K562 (cell line): ENCODE results near the gene SLC31A1. TPM values are rescaled to one million over a fixed set of nuclear protein-coding genes. Genes with fewer than 3 reads are reported as not detected.
A peak's percentile ranks its signal among the peaks of the same experiment; 100 is the strongest.

Experiments used
- BCOR ChIP-seq: fragments of 450-650 bp; IDR thresholded peaks from 2 replicates; pipeline ENCODE4 v1.6.1; 2016
- BHLHE40 ChIP-seq: IDR thresholded peaks from 2 replicates; pipeline ENCODE4 v1.6.1; 2011; ENCODE audit warnings: low read length, improper control_type of control experiment
- CREBBP ChIP-seq: IDR thresholded peaks from one replicate; pipeline ENCODE4 v1.6.1; 2012; ENCODE audit warnings: low read depth, mild to moderate bottlenecking, control low read depth, inconsistent platforms, low read length
- GABPA ChIP-seq: fragments of 200-800 bp; sonication (Bioruptor generic); conservative IDR thresholded peaks from 2 replicates; pipeline ENCODE4 v1.6.1; 2016; ENCODE audit warnings: low read depth, missing genetic modification characterization, missing compliant biosample characterization
- HDAC1 ChIP-seq, 2 experiments: fragments of 450-650 bp; IDR thresholded peaks; 2 replicates each; pipeline ENCODE4 v1.6.1; 2016 to 2017; ENCODE audit warnings: inconsistent platforms in 1 of 2, mild to moderate bottlenecking in 1 of 2, moderate library complexity in 1 of 2
- HNRNPUL1 ChIP-seq: fragments of 200-400 bp; formaldehyde crosslinking; IDR thresholded peaks from 2 replicates; pipeline ENCODE4 v1.6.1; 2017; ENCODE audit warnings: low read length
- SIX5 ChIP-seq, 2 experiments: IDR thresholded peaks; 2 replicates each; pipeline ENCODE4 v1.6.1; 2011; ENCODE audit warnings: low read length in 2 of 2, borderline replicate concordance in 1 of 2, low read depth in 1 of 2, mild to moderate bottlenecking in 1 of 2, moderate library complexity in 1 of 2; ENCODE audit not compliant: insufficient read depth in 1 of 2
- ZC3H8 ChIP-seq: fragments of 450-650 bp; IDR thresholded peaks from 2 replicates; pipeline ENCODE4 v1.6.1; 2017
- ZFP36 ChIP-seq: fragments of 150-350 bp; IDR thresholded peaks from 2 replicates; pipeline ENCODE4 v1.6.1; 2018; ENCODE audit warnings: low read length, low read depth; ENCODE audit not compliant: partially characterized antibody
- polyA plus RNA-seq, 8 experiments: library from polyadenylated mRNA; depleted of rRNA in 4 of 8; stranded (reverse) in 5 of 8; unstranded in 3 of 8; fragments of >200 nt; fragmentation: Nextera tagmentation in 2 of 8; fragmentation: Illumina TruSeq in 1 of 8; extraction: Ambion mirVana in 2 of 8; extraction: Trizol in 1 of 8; gene quantifications; 2 replicates each; pipeline versions ENCODE4 v1.2.1 to v1.2.3, GENCODE V29; 2011 to 2014; ENCODE audit warnings: inconsistent platforms in 1 of 8, missing spikeins in 1 of 8
- total RNA-seq, 7 experiments: library from RNA; depleted of rRNA in 6 of 7; stranded (reverse); fragments of >200 nt in 6 of 7; fragmentation: Illumina TruSeq in 2 of 7; extraction: Trizol in 2 of 7; gene quantifications; 2 replicates each; pipeline versions ENCODE4 v1.2.1 to v1.2.3, GENCODE V29; 2011 to 2021; ENCODE audit warnings: low replicate concordance in 1 of 7
- TF ChIP-seq, protein P1 (sequence below): fragments of 200-600 bp; sonication (generic); IDR thresholded peaks from one replicate; pipeline ENCODE4 v1.6.1; 2012; ENCODE audit warnings: mild to moderate bottlenecking, low read depth, low read length, inconsistent platforms
- TF ChIP-seq, protein P2 (sequence below): sonication (generic); formaldehyde crosslinking; IDR thresholded peaks from 2 replicates; pipeline ENCODE4 v1.8.1; 2023; ENCODE audit warnings: mild to moderate bottlenecking, missing genetic modification reagents
- TF ChIP-seq, protein P3 (sequence below): sonication (generic); formaldehyde crosslinking; IDR thresholded peaks from 2 replicates; pipeline ENCODE4 v1.8.1; 2023; ENCODE audit warnings: mild to moderate bottlenecking, missing genetic modification reagents

SLC31A1 gene
- total and polyA plus RNA-seq, 9 of the 15 experiments (the other 6 are each of a cell fraction or from before 2014, with no cell fraction given) = 15.4 to 40.7 (median 25.9) TPM

DNA sequence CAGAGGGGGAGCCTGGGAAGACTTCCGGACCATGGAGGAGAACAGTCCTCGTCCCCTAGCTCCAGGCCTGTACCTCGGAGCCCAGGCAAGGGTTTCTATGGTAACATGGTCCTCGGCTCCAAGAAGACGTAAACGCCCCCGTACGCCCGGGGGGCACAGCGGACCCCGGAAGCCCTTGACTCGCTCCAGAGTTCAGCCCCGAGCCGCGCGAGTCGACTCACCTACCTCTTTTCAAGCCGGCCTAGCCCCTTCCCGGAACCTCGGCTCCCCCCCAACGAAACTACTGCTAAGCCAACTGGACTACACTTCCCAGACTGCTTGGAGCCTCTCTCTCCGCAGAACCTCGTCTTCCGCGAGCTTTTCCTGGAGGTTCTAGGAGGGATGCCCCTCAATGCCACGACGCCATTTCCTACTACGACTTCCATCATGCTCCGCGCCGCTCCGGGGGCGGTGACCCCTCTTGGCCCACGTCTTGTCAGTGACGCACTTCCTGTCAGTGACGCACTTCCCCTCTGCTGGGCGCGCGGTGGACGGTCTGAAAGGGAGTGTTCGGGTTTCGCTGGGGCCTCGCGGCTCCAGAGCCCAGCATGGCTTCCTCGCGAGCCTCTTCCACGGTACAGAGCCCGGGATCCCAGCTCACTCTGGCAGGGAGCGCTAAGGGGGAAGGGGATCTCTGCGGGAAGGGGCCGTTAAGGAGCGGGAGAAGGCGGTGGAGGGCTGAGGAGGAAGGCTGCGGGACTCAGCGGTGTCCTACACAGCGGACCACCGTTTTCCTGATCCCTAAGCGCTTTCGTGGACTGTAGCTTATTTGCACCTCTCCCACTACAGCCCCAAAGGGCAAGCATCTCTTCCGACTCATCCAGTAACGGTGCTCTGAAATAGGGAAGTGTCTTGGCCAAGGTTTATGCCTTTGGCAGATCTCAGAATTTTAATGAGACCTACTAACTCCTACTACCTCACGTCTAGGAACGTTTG lies 54.1 kb downstream of the SLC31A1 start, which contains the start of the genes CDC26 and PRPF4 (continued):
- TF ChIP-seq, protein P1, sequence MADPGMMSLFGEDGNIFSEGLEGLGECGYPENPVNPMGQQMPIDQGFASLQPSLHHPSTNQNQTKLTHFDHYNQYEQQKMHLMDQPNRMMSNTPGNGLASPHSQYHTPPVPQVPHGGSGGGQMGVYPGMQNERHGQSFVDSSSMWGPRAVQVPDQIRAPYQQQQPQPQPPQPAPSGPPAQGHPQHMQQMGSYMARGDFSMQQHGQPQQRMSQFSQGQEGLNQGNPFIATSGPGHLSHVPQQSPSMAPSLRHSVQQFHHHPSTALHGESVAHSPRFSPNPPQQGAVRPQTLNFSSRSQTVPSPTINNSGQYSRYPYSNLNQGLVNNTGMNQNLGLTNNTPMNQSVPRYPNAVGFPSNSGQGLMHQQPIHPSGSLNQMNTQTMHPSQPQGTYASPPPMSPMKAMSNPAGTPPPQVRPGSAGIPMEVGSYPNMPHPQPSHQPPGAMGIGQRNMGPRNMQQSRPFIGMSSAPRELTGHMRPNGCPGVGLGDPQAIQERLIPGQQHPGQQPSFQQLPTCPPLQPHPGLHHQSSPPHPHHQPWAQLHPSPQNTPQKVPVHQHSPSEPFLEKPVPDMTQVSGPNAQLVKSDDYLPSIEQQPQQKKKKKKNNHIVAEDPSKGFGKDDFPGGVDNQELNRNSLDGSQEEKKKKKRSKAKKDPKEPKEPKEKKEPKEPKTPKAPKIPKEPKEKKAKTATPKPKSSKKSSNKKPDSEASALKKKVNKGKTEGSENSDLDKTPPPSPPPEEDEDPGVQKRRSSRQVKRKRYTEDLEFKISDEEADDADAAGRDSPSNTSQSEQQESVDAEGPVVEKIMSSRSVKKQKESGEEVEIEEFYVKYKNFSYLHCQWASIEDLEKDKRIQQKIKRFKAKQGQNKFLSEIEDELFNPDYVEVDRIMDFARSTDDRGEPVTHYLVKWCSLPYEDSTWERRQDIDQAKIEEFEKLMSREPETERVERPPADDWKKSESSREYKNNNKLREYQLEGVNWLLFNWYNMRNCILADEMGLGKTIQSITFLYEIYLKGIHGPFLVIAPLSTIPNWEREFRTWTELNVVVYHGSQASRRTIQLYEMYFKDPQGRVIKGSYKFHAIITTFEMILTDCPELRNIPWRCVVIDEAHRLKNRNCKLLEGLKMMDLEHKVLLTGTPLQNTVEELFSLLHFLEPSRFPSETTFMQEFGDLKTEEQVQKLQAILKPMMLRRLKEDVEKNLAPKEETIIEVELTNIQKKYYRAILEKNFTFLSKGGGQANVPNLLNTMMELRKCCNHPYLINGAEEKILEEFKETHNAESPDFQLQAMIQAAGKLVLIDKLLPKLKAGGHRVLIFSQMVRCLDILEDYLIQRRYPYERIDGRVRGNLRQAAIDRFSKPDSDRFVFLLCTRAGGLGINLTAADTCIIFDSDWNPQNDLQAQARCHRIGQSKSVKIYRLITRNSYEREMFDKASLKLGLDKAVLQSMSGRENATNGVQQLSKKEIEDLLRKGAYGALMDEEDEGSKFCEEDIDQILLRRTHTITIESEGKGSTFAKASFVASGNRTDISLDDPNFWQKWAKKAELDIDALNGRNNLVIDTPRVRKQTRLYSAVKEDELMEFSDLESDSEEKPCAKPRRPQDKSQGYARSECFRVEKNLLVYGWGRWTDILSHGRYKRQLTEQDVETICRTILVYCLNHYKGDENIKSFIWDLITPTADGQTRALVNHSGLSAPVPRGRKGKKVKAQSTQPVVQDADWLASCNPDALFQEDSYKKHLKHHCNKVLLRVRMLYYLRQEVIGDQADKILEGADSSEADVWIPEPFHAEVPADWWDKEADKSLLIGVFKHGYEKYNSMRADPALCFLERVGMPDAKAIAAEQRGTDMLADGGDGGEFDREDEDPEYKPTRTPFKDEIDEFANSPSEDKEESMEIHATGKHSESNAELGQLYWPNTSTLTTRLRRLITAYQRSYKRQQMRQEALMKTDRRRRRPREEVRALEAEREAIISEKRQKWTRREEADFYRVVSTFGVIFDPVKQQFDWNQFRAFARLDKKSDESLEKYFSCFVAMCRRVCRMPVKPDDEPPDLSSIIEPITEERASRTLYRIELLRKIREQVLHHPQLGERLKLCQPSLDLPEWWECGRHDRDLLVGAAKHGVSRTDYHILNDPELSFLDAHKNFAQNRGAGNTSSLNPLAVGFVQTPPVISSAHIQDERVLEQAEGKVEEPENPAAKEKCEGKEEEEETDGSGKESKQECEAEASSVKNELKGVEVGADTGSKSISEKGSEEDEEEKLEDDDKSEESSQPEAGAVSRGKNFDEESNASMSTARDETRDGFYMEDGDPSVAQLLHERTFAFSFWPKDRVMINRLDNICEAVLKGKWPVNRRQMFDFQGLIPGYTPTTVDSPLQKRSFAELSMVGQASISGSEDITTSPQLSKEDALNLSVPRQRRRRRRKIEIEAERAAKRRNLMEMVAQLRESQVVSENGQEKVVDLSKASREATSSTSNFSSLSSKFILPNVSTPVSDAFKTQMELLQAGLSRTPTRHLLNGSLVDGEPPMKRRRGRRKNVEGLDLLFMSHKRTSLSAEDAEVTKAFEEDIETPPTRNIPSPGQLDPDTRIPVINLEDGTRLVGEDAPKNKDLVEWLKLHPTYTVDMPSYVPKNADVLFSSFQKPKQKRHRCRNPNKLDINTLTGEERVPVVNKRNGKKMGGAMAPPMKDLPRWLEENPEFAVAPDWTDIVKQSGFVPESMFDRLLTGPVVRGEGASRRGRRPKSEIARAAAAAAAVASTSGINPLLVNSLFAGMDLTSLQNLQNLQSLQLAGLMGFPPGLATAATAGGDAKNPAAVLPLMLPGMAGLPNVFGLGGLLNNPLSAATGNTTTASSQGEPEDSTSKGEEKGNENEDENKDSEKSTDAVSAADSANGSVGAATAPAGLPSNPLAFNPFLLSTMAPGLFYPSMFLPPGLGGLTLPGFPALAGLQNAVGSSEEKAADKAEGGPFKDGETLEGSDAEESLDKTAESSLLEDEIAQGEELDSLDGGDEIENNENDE = no peak
- TF ChIP-seq ZFP36 = no peak
- no peak for TF ChIP-seq CREBBP
- TF ChIP-seq HDAC1 (IDR thresholded peaks at IDR 0.05) = peak in 1 of 2 experiments; percentile 92; a peak in 2 of 4 replicates
- TF ChIP-seq BCOR = no peak
- TF ChIP-seq ZC3H8 = no peak
- TF ChIP-seq, protein P2, sequence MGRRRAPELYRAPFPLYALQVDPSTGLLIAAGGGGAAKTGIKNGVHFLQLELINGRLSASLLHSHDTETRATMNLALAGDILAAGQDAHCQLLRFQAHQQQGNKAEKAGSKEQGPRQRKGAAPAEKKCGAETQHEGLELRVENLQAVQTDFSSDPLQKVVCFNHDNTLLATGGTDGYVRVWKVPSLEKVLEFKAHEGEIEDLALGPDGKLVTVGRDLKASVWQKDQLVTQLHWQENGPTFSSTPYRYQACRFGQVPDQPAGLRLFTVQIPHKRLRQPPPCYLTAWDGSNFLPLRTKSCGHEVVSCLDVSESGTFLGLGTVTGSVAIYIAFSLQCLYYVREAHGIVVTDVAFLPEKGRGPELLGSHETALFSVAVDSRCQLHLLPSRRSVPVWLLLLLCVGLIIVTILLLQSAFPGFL = peak; percentile 24; the same call in 1 of the 2 replicates
- TF ChIP-seq HNRNPUL1 = no peak
- TF ChIP-seq SIX5 (IDR thresholded peaks at IDR 0.05; ENCODE audit: borderline replicate concordance in 1 of 2, insufficient read depth in 1 of 2, low read depth in 1 of 2, low read length in 2 of 2) = peak; percentile 74 to 77
- TF ChIP-seq GABPA (tag) = peak; percentile 97
- no peak for TF ChIP-seq BHLHE40
- TF ChIP-seq, protein P3, sequence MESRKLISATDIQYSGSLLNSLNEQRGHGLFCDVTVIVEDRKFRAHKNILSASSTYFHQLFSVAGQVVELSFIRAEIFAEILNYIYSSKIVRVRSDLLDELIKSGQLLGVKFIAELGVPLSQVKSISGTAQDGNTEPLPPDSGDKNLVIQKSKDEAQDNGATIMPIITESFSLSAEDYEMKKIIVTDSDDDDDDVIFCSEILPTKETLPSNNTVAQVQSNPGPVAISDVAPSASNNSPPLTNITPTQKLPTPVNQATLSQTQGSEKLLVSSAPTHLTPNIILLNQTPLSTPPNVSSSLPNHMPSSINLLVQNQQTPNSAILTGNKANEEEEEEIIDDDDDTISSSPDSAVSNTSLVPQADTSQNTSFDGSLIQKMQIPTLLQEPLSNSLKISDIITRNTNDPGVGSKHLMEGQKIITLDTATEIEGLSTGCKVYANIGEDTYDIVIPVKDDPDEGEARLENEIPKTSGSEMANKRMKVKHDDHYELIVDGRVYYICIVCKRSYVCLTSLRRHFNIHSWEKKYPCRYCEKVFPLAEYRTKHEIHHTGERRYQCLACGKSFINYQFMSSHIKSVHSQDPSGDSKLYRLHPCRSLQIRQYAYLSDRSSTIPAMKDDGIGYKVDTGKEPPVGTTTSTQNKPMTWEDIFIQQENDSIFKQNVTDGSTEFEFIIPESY (CRISPR knock-in tag) = peak; percentile 6; the same call in 1 of the 2 replicates
